ENCODE results near the gene CPZ. TPM values are rescaled to one million over a fixed set of nuclear protein-coding genes. Genes with fewer than 3 reads are reported as not detected.
A peak's percentile ranks its signal among the peaks of the same experiment; 100 is the strongest.

The CPZ gene
- polyA plus RNA-seq, 1 donor: 3.1 TPM

- no peak overlapping the region for H3K27ac ChIP-seq (ENCODE audit: low read length)
- H3K4me1 ChIP-seq (ENCODE audit: control insufficient read depth, insufficient read depth, low read length): no peaks in the 10 kb centered on the region
- H3K4me3 ChIP-seq (ENCODE audit: low read length): no peak overlapping the region
- H3K36me3 ChIP-seq (ENCODE audit: control insufficient read depth, insufficient read depth, low read length): no peaks in the 10 kb centered on the region
- WGBS (ENCODE audit: insufficient coverage, low lambda C conversion rate): no CpG with 5 or more reads among the region's 13 CpGs
- DNase-seq: no peak
- H3K9me3 ChIP-seq (ENCODE audit: control insufficient read depth, low read depth, low read length): no peaks in the 10 kb centered on the region
- peaks cover 20% of the 10 kb centered on the region for H3K27me3 ChIP-seq (ENCODE audit: control insufficient read depth, insufficient read depth, low read length)
These were observed 4.8 kb downstream of the CPZ start for GRCh38 chr4:8597319-8597718.

- Histone ChIP-seq H3K4me1 (ENCODE audit: control insufficient read depth, insufficient read depth, low read length) (no peaks in the 10 kb centered on the region), H3K9me3 (ENCODE audit: control insufficient read depth, low read depth, low read length) (no peaks in the 10 kb centered on the region), H3K27me3 (ENCODE audit: control insufficient read depth, insufficient read depth, low read length) (peaks cover 16% of the 10 kb centered on the region), H3K4me3 (ENCODE audit: low read length) (no peak overlapping the region), H3K27ac (ENCODE audit: low read length) (no peak overlapping the region), H3K36me3 (ENCODE audit: control insufficient read depth, insufficient read depth, low read length) (no peaks in the 10 kb centered on the region)
- no peak for DNase-seq
- WGBS (ENCODE audit: insufficient coverage, low lambda C conversion rate): no CpG with 5 or more reads among the region's 15 CpGs
These were observed 5.2 kb downstream of the CPZ start for GRCh38 chr4:8597791-8598190.

GRCh38 chr4:8598391-8599090 lies 6.0 kb downstream of the CPZ start:
- Histone ChIP-seq H3K4me1 (ENCODE audit: control insufficient read depth, insufficient read depth, low read length) (no peaks in the 10 kb centered on the region), H3K4me3 (ENCODE audit: low read length) (no peak overlapping the region), H3K36me3 (ENCODE audit: control insufficient read depth, insufficient read depth, low read length) (no peaks in the 10 kb centered on the region), H3K27ac (ENCODE audit: low read length) (no peak overlapping the region), H3K27me3 (ENCODE audit: control insufficient read depth, insufficient read depth, low read length) (peaks cover 9% of the 10 kb centered on the region), H3K9me3 (ENCODE audit: control insufficient read depth, low read depth, low read length) (no peaks in the 10 kb centered on the region)
- peak in 1 of 2 donors; percentile 34 for DNase-seq
- no CpG with 5 or more reads among the region's 19 CpGs for WGBS (ENCODE audit: insufficient coverage, low lambda C conversion rate)

GRCh38 chr4:8599091-8599460 lies 6.5 kb downstream of the CPZ start:
- Histone ChIP-seq H3K27me3 (ENCODE audit: control insufficient read depth, insufficient read depth, low read length) (peaks cover 3% of the 10 kb centered on the region), H3K36me3 (ENCODE audit: control insufficient read depth, insufficient read depth, low read length) (no peaks in the 10 kb centered on the region), H3K9me3 (ENCODE audit: control insufficient read depth, low read depth, low read length) (no peaks in the 10 kb centered on the region), H3K27ac (ENCODE audit: low read length) (no peak overlapping the region), H3K4me3 (ENCODE audit: low read length) (no peak overlapping the region), H3K4me1 (ENCODE audit: control insufficient read depth, insufficient read depth, low read length) (no peaks in the 10 kb centered on the region)
- no CpG with 5 or more reads among the region's 8 CpGs for WGBS (ENCODE audit: insufficient coverage, low lambda C conversion rate)
- no peak for DNase-seq

DNA sequence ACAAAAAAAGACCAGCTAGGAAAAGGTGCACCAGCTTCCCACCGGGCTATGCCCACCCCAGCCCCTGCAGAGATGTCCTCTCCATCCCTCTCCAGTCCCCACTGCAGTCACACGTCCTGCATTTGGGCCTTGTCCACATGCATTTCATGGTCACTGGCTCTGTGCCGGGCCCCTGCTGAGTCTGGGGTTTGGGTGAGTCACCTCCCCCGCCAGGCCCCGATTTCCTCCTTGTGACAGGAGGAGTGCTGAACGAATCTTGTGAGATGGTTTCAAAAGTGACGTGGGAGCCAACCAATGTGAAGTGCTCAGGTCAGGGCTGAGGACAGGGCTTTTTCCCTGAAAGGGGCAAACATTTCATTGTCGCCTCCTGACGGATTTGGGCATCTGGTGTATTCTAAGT lies 7.1 kb downstream of the CPZ start:
- no peak for DNase-seq
- no peaks in the 10 kb centered on the region for H3K27me3 ChIP-seq (ENCODE audit: control insufficient read depth, insufficient read depth, low read length)
- H3K9me3 ChIP-seq (ENCODE audit: control insufficient read depth, low read depth, low read length): no peaks in the 10 kb centered on the region
- no peak overlapping the region for H3K27ac ChIP-seq (ENCODE audit: low read length)
- WGBS (ENCODE audit: insufficient coverage, low lambda C conversion rate): no CpG with 5 or more reads among the region's 9 CpGs
- no peaks in the 10 kb centered on the region for H3K36me3 ChIP-seq (ENCODE audit: control insufficient read depth, insufficient read depth, low read length)
- H3K4me1 ChIP-seq (ENCODE audit: control insufficient read depth, insufficient read depth, low read length): no peaks in the 10 kb centered on the region
- H3K4me3 ChIP-seq (ENCODE audit: low read length): no peak overlapping the region

DNA sequence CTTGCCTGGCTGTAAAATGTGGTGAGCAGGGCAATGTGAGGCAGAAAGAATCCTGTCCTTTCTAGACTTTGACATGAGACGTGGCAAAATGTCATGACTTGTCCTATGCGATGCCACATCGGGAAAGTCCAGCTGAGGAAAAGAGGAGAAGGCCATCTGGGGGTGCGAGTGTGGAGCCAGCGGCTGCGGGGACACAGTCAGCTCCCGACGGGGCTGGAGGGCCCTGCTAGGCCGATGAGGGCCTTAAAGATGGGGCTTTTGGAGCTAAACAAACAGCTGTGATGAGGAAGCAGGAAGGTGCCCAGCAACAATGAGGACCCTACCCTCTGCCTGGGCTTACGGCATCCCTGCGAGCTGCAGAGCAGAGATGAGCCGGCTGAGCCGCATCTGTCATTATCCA lies 7.7 kb downstream of the CPZ start:
- H3K4me1 ChIP-seq (ENCODE audit: control insufficient read depth, insufficient read depth, low read length): no peaks in the 10 kb centered on the region
- H3K27me3 ChIP-seq (ENCODE audit: control insufficient read depth, insufficient read depth, low read length): no peaks in the 10 kb centered on the region
- H3K36me3 ChIP-seq (ENCODE audit: control insufficient read depth, insufficient read depth, low read length): no peaks in the 10 kb centered on the region
- no CpG with 5 or more reads among the region's 13 CpGs for WGBS (ENCODE audit: insufficient coverage, low lambda C conversion rate)
- H3K9me3 ChIP-seq (ENCODE audit: control insufficient read depth, low read depth, low read length): no peaks in the 10 kb centered on the region
- H3K27ac ChIP-seq (ENCODE audit: low read length): no peak overlapping the region
- H3K4me3 ChIP-seq (ENCODE audit: low read length): no peak overlapping the region
- no peak for DNase-seq

DNA sequence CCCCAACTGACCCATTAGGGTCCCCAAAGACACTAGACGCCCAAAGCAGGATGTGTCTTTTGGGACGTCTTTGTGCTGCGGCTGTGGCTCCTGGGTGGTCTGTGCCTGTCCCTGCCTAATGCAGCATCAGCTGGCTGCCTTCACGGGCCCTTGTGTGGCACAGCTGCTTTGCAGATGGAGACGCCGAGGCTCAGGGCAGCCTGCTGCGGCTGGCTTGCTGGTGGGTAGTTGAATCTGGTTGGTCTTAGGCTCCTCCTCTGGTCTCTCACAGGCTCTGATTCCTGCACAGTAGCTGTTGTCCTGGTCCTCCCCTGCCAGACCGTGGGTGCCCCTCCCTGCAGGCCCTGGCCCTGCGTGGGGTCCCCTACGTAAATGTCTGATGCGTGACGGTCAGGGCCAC lies 8.1 kb downstream of the CPZ start:
- no peaks in the 10 kb centered on the region for H3K27me3 ChIP-seq (ENCODE audit: control insufficient read depth, insufficient read depth, low read length)
- no peak for DNase-seq
- no peak overlapping the region for H3K27ac ChIP-seq (ENCODE audit: low read length)
- no peaks in the 10 kb centered on the region for H3K36me3 ChIP-seq (ENCODE audit: control insufficient read depth, insufficient read depth, low read length)
- no peak overlapping the region for H3K4me3 ChIP-seq (ENCODE audit: low read length)
- H3K9me3 ChIP-seq (ENCODE audit: control insufficient read depth, low read depth, low read length): no peaks in the 10 kb centered on the region
- no CpG with 5 or more reads among the region's 12 CpGs for WGBS (ENCODE audit: insufficient coverage, low lambda C conversion rate)
- H3K4me1 ChIP-seq (ENCODE audit: control insufficient read depth, insufficient read depth, low read length): no peaks in the 10 kb centered on the region

- Histone ChIP-seq H3K36me3 (ENCODE audit: control insufficient read depth, insufficient read depth, low read length) (no peaks in the 10 kb centered on the region), H3K27me3 (ENCODE audit: control insufficient read depth, insufficient read depth, low read length) (no peaks in the 10 kb centered on the region), H3K27ac (ENCODE audit: low read length) (no peak overlapping the region), H3K4me1 (ENCODE audit: control insufficient read depth, insufficient read depth, low read length) (no peaks in the 10 kb centered on the region), H3K4me3 (ENCODE audit: low read length) (no peak overlapping the region), H3K9me3 (ENCODE audit: control insufficient read depth, low read depth, low read length) (no peaks in the 10 kb centered on the region)
- no peak for DNase-seq
- WGBS (ENCODE audit: insufficient coverage, low lambda C conversion rate): no CpG with 5 or more reads among the region's 23 CpGs
These were observed 8.5 kb downstream of the CPZ start for GRCh38 chr4:8601086-8601485.

GRCh38 chr4:8601556-8601955 lies 9.0 kb downstream of the CPZ start:
- H3K4me1 ChIP-seq (ENCODE audit: control insufficient read depth, insufficient read depth, low read length): no peaks in the 10 kb centered on the region
- H3K27me3 ChIP-seq (ENCODE audit: control insufficient read depth, insufficient read depth, low read length): no peaks in the 10 kb centered on the region
- H3K27ac ChIP-seq (ENCODE audit: low read length): no peak overlapping the region
- no peak for DNase-seq
- no peaks in the 10 kb centered on the region for H3K9me3 ChIP-seq (ENCODE audit: control insufficient read depth, low read depth, low read length)
- no CpG with 5 or more reads among the region's 10 CpGs for WGBS (ENCODE audit: insufficient coverage, low lambda C conversion rate)
- H3K36me3 ChIP-seq (ENCODE audit: control insufficient read depth, insufficient read depth, low read length): no peaks in the 10 kb centered on the region
- no peak overlapping the region for H3K4me3 ChIP-seq (ENCODE audit: low read length)

- H3K27me3 ChIP-seq (ENCODE audit: control insufficient read depth, insufficient read depth, low read length): no peaks in the 10 kb centered on the region
- H3K27ac ChIP-seq (ENCODE audit: low read length): no peak overlapping the region
- no CpG with 5 or more reads among the region's 19 CpGs for WGBS (ENCODE audit: insufficient coverage, low lambda C conversion rate)
These were observed 10.3 kb downstream of the CPZ start for GRCh38 chr4:8602686-8603430.

GRCh38 chr4:8603931-8604330 lies 11.4 kb downstream of the CPZ start:
- no peaks in the 10 kb centered on the region for H3K27me3 ChIP-seq (ENCODE audit: control insufficient read depth, insufficient read depth, low read length)
- no CpG with 5 or more reads among the region's 22 CpGs for WGBS (ENCODE audit: insufficient coverage, low lambda C conversion rate)

More at GRCh38 chr4:8602686-8603430, 10.3 kb downstream of the CPZ start:
- Histone ChIP-seq H3K4me1 (ENCODE audit: control insufficient read depth, insufficient read depth, low read length) (no peaks in the 10 kb centered on the region), H3K4me3 (ENCODE audit: low read length) (no peak overlapping the region), H3K9me3 (ENCODE audit: control insufficient read depth, low read depth, low read length) (no peaks in the 10 kb centered on the region), H3K36me3 (ENCODE audit: control insufficient read depth, insufficient read depth, low read length) (no peaks in the 10 kb centered on the region)
- no peak for DNase-seq

More at GRCh38 chr4:8603931-8604330, 11.4 kb downstream of the CPZ start:
- H3K4me1 ChIP-seq (ENCODE audit: control insufficient read depth, insufficient read depth, low read length): no peaks in the 10 kb centered on the region
- DNase-seq: no peak
- H3K36me3 ChIP-seq (ENCODE audit: control insufficient read depth, insufficient read depth, low read length): no peaks in the 10 kb centered on the region
- no peaks in the 10 kb centered on the region for H3K9me3 ChIP-seq (ENCODE audit: control insufficient read depth, low read depth, low read length)
- no peak overlapping the region for H3K4me3 ChIP-seq (ENCODE audit: low read length)
- no peak overlapping the region for H3K27ac ChIP-seq (ENCODE audit: low read length)

Data from large intestine (tissue), 3 donors.